Mesenchymal stem cell (in vitro differentiated cells and primary cell): ENCODE results near the gene HBG2.

Experiments used
- DNase-seq: peaks from one replicate; pipeline ENCODE4 v3.0.0-alpha.2; 2013
- H2AFZ ChIP-seq: one replicate; pipeline ENCODE4 v1.6.1; 2013; ENCODE audit warnings: low read depth, mild to moderate bottlenecking, control low read depth, inconsistent platforms, low read length, moderate library complexity
- H2AK5ac ChIP-seq: 2 replicates; pipeline ENCODE4 v1.6.1; 2013; ENCODE audit warnings: low read length, moderate library complexity, mild to moderate bottlenecking, inconsistent platforms; ENCODE audit not compliant: severe bottlenecking
- H2BK120ac ChIP-seq: one replicate; pipeline ENCODE4 v1.6.1; 2013; ENCODE audit warnings: low read depth, mild to moderate bottlenecking, inconsistent platforms, low read length, moderate library complexity
- H2BK12ac ChIP-seq, 2 experiments: one replicate each; pipeline ENCODE4 v1.6.1; 2013; ENCODE audit warnings: inconsistent platforms in 2 of 2, low read length in 2 of 2, mild to moderate bottlenecking in 2 of 2, moderate library complexity in 2 of 2, control low read depth in 1 of 2
- H2BK15ac ChIP-seq: one replicate; pipeline ENCODE4 v1.6.1; 2013; ENCODE audit warnings: mild to moderate bottlenecking, low read depth, inconsistent platforms; ENCODE audit not compliant: poor library complexity, severe bottlenecking
- H2BK5ac ChIP-seq: 2 replicates; pipeline ENCODE4 v1.6.1; 2013; ENCODE audit warnings: low read depth, mild to moderate bottlenecking, low read length, control low read depth, inconsistent platforms; ENCODE audit not compliant: poor library complexity, severe bottlenecking
- H3K14ac ChIP-seq, 2 experiments: one replicate each; pipeline ENCODE4 v1.6.1; 2013; ENCODE audit warnings: inconsistent platforms in 2 of 2, low read length in 2 of 2, control low read depth in 1 of 2, mild to moderate bottlenecking in 1 of 2, moderate library complexity in 1 of 2
- H3K18ac ChIP-seq, 2 experiments: one replicate each; pipeline ENCODE4 v1.6.1; 2013; ENCODE audit warnings: inconsistent platforms in 2 of 2, low read length in 2 of 2, control low read depth in 1 of 2, low read depth in 1 of 2, mild to moderate bottlenecking in 1 of 2
- H3K23ac ChIP-seq, 2 experiments: one replicate each; pipeline ENCODE4 v1.6.1; 2013; ENCODE audit warnings: inconsistent platforms in 2 of 2, low read length in 2 of 2, mild to moderate bottlenecking in 2 of 2, moderate library complexity in 2 of 2, control low read depth in 1 of 2
- H3K27ac ChIP-seq: 2 replicates; pipeline ENCODE4 v1.5.1; 2013; ENCODE audit warnings: mild to moderate bottlenecking, moderate library complexity, low read length, control low read depth, inconsistent platforms; ENCODE audit not compliant: poor library complexity, severe bottlenecking
- H3K27me3 ChIP-seq, 2 experiments: 2 replicates each; pipeline versions ENCODE4 v1.6.1 to v1.7.0; 2013; ENCODE audit warnings: low read length in 2 of 2, mild to moderate bottlenecking in 2 of 2, moderate library complexity in 2 of 2, control low read depth in 1 of 2, inconsistent platforms in 1 of 2; ENCODE audit not compliant: control insufficient read depth in 1 of 2, insufficient read depth in 1 of 2
- H3K36me3 ChIP-seq, 2 experiments: 2 replicates each; pipeline versions ENCODE4 v1.6.1 to v1.7.0; 2013; ENCODE audit warnings: low read length in 2 of 2, control low read depth in 1 of 2, inconsistent platforms in 1 of 2, low read depth in 1 of 2, mild to moderate bottlenecking in 1 of 2; ENCODE audit not compliant: insufficient read depth in 2 of 2, control insufficient read depth in 1 of 2
- H3K4ac ChIP-seq, 2 experiments: one replicate each; pipeline ENCODE4 v1.6.1; 2013; ENCODE audit warnings: inconsistent platforms in 2 of 2, low read length in 2 of 2, mild to moderate bottlenecking in 2 of 2, moderate library complexity in 2 of 2, control low read depth in 1 of 2, low read depth in 1 of 2
- H3K4me1 ChIP-seq: 2 replicates; pipeline ENCODE4 v1.6.1; 2013; ENCODE audit warnings: low read depth, low read length, control low read depth; ENCODE audit not compliant: control insufficient read depth, insufficient read depth
- H3K4me2 ChIP-seq: 2 replicates; pipeline ENCODE4 v1.6.1; 2013; ENCODE audit warnings: low read length, mild to moderate bottlenecking, inconsistent platforms; ENCODE audit not compliant: poor library complexity, severe bottlenecking
- H3K4me3 ChIP-seq, 2 experiments: 2 replicates each; pipeline versions ENCODE4 v1.5.1 to v1.7.0; 2013; ENCODE audit warnings: low read length in 2 of 2, mild to moderate bottlenecking in 2 of 2, control low read depth in 1 of 2, low read depth in 1 of 2; ENCODE audit not compliant: insufficient read depth in 1 of 2
- H3K79me1 ChIP-seq: replicated peaks from 2 replicates; pipeline ENCODE4 v1.6.1; 2013; ENCODE audit warnings: mild to moderate bottlenecking, control low read depth, low read length, inconsistent platforms; ENCODE audit not compliant: poor library complexity, severe bottlenecking
- H3K9ac ChIP-seq: 2 replicates; pipeline ENCODE4 v1.7.0; 2013; ENCODE audit warnings: mild to moderate bottlenecking, low read length, moderate library complexity
- H3K9me3 ChIP-seq: 2 replicates; pipeline ENCODE4 v1.7.0; 2013; ENCODE audit warnings: mild to moderate bottlenecking, low read length; ENCODE audit not compliant: control insufficient read depth
- H4K8ac ChIP-seq: one replicate; pipeline ENCODE4 v1.6.1; 2013; ENCODE audit warnings: inconsistent platforms, mild to moderate bottlenecking, low read length, moderate library complexity
- H4K91ac ChIP-seq: one replicate; pipeline ENCODE4 v1.6.1; 2013; ENCODE audit warnings: mild to moderate bottlenecking, low read length, inconsistent platforms
- WGBS: methylation state at CpG from one replicate; pipeline ENCODE4 v1.1.7; 2013; ENCODE audit warnings: mixed read lengths; 5-methylcytosine and 5-hydroxymethylcytosine counted together

Gene HBG2

GRCh38 chr11:5285703-5286340, 31.2 kb upstream of the HBG2 start:
- no peak overlapping the region for H2BK120ac ChIP-seq
- no peak overlapping the region for H3K9ac ChIP-seq
- H3K14ac ChIP-seq = no peak overlapping the region
- peaks cover 3% of the 10 kb centered on the region for H3K4me1 ChIP-seq
- 91% methylated on average over 4 of the region's 4 CpGs for WGBS
- no peak overlapping the region for H2AFZ ChIP-seq
- no peak overlapping the region for H3K4ac ChIP-seq
- H2AK5ac ChIP-seq = no peak overlapping the region
- H2BK5ac ChIP-seq = no peak overlapping the region
- H3K18ac ChIP-seq = no peak overlapping the region
- no peak overlapping the region for H4K91ac ChIP-seq
- no peak overlapping the region for H2BK12ac ChIP-seq
- H3K23ac ChIP-seq = no peak overlapping the region
- no peaks in the 10 kb centered on the region for H3K36me3 ChIP-seq
- no peaks in the 10 kb centered on the region for H3K9me3 ChIP-seq
- H3K4me2 ChIP-seq = no peak overlapping the region
- H2BK15ac ChIP-seq = no peak overlapping the region
- no peak overlapping the region for H3K27ac ChIP-seq
- H3K79me1 ChIP-seq = no peaks in the 10 kb centered on the region
- no peaks in the 10 kb centered on the region for H3K27me3 ChIP-seq
- no peak for DNase-seq
- H3K4me3 ChIP-seq = no peak overlapping the region
- H4K8ac ChIP-seq = no peak overlapping the region

GRCh38 chr11:5284637-5285036, 30.1 kb upstream of the HBG2 start:
- WGBS = 91% methylated on average over 2 of the region's 2 CpGs
- no peak for DNase-seq
- Histone ChIP-seq H2AK5ac (no peak overlapping the region), H3K14ac (no peak overlapping the region), H3K18ac (no peak overlapping the region), H3K4ac (no peak overlapping the region), H3K27me3 (no peaks in the 10 kb centered on the region), H3K9me3 (no peaks in the 10 kb centered on the region), H4K8ac (no peak overlapping the region), H2BK12ac (no peak overlapping the region), H2BK5ac (no peak overlapping the region), H2AFZ (no peak overlapping the region), H3K36me3 (no peaks in the 10 kb centered on the region), H4K91ac (no peak overlapping the region), H3K23ac (no peak overlapping the region), H3K27ac (no peak overlapping the region), H3K4me1 (peaks cover 3% of the 10 kb centered on the region), H2BK120ac (no peak overlapping the region), H3K79me1 (no peaks in the 10 kb centered on the region), H3K4me3 (no peak overlapping the region), H3K4me2 (no peak overlapping the region), H3K9ac (no peak overlapping the region), H2BK15ac (peak overlapping the region; percentile 61)

GRCh38 chr11:5283882-5284281, 29.3 kb upstream of the HBG2 start:
- no peaks in the 10 kb centered on the region for H3K27me3 ChIP-seq
- H3K9ac ChIP-seq = no peak overlapping the region
- H3K27ac ChIP-seq = no peak overlapping the region
- H2BK12ac ChIP-seq = no peak overlapping the region
- H3K4me1 ChIP-seq = peaks cover 3% of the 10 kb centered on the region
- H3K23ac ChIP-seq = no peak overlapping the region
- H2BK15ac ChIP-seq = no peak overlapping the region
- H3K4me3 ChIP-seq = no peak overlapping the region
- no peaks in the 10 kb centered on the region for H3K36me3 ChIP-seq
- no peak overlapping the region for H3K4me2 ChIP-seq
- H3K9me3 ChIP-seq = no peaks in the 10 kb centered on the region
- no peak overlapping the region for H3K18ac ChIP-seq
- H2BK120ac ChIP-seq = no peak overlapping the region
- no peak for DNase-seq
- no peak overlapping the region for H4K8ac ChIP-seq
- H2AK5ac ChIP-seq = no peak overlapping the region
- H4K91ac ChIP-seq = no peak overlapping the region
- H2AFZ ChIP-seq = no peak overlapping the region
- H2BK5ac ChIP-seq = no peak overlapping the region
- WGBS = 96% methylated on average over 1 of the region's 1 CpG
- no peak overlapping the region for H3K14ac ChIP-seq
- no peak overlapping the region for H3K4ac ChIP-seq
- no peaks in the 10 kb centered on the region for H3K79me1 ChIP-seq

- Histone ChIP-seq H3K9me3 (no peaks in the 10 kb centered on the region), H3K18ac (no peak overlapping the region), H3K14ac (no peak overlapping the region), H3K4me3 (no peak overlapping the region), H2BK5ac (no peak overlapping the region), H3K9ac (no peak overlapping the region), H2BK12ac (peak overlapping the region in 1 of 2 experiments; percentile 6), H3K27me3 (no peaks in the 10 kb centered on the region), H3K23ac (no peak overlapping the region), H3K4me1 (peaks cover 3% of the 10 kb centered on the region), H3K79me1 (no peaks in the 10 kb centered on the region), H3K27ac (no peak overlapping the region), H3K4ac (no peak overlapping the region), H3K36me3 (no peaks in the 10 kb centered on the region), H2AFZ (no peak overlapping the region), H4K91ac (no peak overlapping the region), H4K8ac (no peak overlapping the region), H3K4me2 (no peak overlapping the region), H2BK15ac (no peak overlapping the region), H2AK5ac (no peak overlapping the region), H2BK120ac (no peak overlapping the region)
- DNase-seq = no peak
- 100% methylated on average over 2 of the region's 3 CpGs for whole genome bisulfite sequencing
These were observed 28.5 kb upstream of the HBG2 start for GRCh38 chr11:5283086-5283485.
